NCI-H82 (cell line): ENCODE results near the gene ZNF425.
"Not testable (repeated sequence)": the region's sequence is repeated elsewhere in the genome, so short reads cannot be mapped to it uniquely, and the experiment has no call there.

Source experiments
- DNase-seq: peaks from one replicate; lab custom pipeline; 2025; lab: John Stamatoyannopoulos, UW

ZNF425 gene

DNA sequence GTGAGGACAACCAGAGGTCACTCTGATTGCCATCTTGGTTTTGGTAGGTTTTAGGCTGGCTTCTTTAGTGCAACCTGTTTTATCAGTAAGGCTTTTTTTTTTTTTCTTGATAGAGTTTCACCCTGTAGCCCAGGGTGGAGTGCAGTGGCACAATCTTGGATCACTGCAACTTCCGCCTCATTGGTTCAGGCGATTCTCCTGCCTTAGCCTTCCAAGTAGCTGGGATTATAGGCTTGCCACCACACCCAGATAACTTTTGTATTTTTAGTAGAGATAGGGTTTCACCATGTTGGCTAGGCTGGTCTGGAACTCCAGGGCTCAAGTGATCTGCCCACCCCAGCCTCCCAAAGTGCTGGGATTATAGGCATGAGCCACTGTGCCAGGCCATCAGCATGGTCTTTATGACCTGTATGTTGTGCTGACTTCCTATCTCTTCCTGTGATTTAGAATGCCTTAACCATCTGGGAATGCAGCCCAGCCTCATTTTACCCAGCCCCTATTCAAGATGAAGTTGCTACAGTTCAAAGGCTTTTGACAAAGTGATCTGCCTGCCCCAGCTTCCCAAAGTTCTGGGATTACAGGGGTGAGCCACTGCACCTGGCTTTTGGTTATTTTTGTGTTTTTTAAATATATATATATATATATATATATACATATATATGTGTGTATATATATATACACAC lies 7.0 kb upstream of the ZNF425 start:
- no peak for DNase-seq

DNA sequence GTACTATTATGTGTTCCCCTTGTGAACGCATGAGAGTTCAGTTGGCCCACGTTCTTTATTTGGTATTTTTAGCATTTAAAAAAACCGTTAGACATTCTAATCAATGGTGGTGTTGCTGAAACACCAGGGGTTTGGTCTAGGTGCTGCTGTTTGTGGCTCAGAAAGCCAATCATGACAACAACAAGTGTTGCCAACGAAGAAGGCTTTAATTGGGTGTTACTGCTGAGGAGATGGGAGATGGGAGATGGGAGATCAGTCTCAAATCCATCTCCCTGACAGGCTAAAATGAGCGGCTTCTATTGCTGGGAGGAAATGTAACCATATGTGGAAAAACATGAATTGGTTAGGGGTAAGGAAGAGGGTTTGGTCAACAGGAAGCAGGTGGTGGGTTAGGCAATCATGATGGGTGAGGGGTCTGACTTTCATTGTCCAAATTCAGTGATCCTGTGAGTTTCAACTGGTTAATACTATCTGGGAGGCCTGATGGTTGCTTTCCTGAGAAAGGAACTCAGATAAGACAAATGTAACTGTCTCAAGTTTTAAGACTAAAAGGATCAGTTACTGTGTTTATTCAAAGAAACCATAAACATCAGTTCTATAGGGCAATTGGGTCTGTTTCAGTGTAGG lies 4.6 kb upstream of the ZNF425 start:
- no peak for DNase-seq

DNA sequence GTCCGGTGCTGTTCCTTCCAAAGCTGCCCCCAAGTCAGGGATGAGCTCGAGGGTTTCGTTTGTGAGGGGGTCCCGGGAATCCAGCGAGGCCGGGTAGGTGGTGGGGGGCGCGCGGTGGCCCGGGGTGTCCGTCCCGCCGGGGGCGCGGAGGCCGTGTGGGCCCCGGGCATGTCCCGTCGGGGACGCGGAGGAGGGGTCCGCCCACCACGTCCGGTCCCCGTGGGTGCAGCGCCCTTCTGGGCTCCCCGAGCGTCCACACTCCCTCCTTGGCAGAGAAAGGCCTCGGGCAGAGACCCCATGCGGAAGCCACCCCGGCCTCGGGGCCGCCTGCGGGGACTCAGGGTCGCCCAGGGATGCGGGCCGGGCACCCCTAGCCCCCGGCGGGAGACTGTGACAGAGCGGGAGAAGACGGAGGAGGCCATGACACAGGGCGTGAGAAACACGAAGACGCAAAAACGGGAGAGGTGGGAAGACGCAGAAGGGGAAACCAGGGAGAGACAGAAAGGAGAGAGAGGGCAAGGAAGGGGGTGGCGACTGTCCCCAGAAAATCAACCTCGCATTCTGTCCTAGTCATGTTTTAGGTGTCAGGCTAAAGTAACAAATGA lies 640 bp upstream of the ZNF425 start:
- DNase-seq: peak; percentile 66

DNA sequence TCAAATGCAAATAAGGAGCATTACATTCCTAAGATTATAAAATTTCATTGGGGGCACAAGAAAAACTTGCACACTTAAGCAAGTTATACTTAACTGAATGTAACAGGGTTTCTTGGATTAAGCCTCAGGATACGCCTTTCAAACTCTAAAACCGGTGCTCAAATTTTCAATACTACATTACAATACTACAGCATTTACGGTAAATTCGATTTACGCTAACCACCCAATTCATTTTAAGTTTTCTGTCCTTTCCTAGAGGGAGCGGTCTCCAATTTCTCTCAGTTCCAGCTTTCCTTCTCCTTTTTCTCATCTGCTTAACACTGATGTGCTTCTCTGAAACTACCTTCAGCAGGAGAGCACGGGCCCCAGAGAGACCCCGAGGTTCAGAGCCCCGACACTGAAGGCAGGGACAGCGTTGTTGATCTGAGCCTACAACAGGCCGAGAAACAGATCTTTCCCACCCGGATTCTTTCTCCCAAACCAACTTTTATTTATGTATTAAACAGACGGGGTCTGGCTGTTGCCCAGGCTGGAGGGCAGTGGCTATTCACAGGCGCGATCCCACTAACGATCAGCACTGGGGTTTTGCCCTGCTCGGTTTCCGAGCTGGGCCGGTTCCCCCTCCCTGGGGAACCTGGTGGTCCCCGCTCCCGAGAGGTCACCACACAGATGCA lies 798 bp downstream of the ZNF425 start:
- peak; percentile 46 for DNase-seq

DNA sequence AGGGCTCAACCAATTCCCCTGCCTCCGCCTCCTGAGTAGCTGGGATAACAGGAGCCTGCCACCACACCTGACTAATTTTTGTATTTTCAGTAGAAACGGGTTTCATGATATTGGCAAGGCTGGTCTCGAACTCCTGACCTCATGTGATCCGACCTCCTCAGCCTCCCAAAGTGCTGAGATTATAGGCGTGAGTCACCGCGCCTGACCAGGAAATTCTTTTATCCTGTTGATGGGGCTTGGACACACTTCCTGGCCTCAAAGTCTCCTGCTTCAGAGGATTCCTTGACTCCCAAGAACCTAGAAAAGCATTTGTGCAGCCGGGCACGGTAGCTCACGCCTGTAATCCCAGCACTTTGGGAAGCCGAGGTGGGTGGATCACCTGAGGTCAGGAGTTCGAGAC lies 16.2 kb downstream of the ZNF425 start:
- no peak for DNase-seq

- DNase-seq: no peak
Observed at GRCh38 chr7:149104749-149105148, 21.4 kb downstream of the ZNF425 start.

GRCh38 chr7:149104214-149104613 lies 21.9 kb downstream of the ZNF425 start:
- no peak for DNase-seq

- no peak for DNase-seq
Observed at GRCh38 chr7:149103424-149103823, 22.7 kb downstream of the ZNF425 start.

DNA sequence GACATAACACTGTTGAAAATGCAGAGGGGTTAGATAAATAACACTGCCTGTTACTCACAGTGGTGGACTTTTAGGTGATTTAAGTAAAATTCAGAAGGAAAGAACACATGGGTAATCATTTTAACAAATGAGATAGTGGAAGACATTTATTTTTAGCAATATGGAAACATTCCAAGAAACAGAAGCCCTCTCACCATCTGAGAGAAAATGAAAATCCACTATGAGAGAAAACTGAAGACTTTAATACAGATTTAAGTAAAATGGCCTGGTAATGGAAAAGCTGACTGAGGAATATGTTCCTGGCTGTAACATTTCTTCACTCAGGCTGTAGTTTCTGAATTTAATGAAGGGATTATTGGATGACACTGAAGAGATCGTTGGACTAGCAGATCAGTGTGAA lies 23.5 kb downstream of the ZNF425 start:
- no peak for DNase-seq

DNA sequence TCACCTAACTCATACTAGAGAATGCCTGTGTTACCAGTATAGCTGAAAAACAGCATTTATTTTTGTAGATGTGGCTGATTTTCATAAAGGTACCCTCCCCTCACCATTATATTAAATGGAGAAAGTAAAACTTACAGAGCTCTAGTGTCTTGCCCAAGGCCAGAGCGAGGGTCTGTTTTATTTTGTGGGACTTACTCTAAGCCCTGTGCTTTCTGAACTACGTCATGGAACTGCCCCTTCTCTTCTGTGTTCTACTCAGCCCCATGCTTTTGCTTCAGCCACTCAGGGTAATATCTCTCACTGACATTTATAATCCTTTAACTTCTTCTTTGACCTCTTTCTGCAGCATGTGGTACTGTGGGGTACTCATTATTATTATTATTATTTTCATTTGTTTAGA lies 25.3 kb downstream of the ZNF425 start:
- DNase-seq: no peak

DNA sequence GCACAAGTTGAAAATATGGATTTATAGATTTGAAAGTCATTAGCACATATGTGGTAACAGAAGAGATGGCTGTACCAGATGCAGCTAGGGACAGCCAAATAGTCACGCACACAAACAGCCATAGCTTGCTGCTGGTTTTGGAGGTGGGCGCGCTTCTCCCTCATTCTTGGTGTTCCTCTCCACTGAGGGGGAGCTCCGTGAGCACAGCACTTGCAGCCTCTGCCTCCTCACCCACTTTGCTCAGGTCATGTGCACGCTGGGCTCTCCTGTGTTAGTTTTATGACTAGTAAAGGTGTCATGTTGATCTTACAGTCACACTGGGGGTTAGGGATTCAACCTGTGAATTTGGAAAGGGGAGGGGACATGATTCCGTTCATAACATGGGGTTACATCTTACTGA lies 27.1 kb downstream of the ZNF425 start:
- DNase-seq: no peak

DNA sequence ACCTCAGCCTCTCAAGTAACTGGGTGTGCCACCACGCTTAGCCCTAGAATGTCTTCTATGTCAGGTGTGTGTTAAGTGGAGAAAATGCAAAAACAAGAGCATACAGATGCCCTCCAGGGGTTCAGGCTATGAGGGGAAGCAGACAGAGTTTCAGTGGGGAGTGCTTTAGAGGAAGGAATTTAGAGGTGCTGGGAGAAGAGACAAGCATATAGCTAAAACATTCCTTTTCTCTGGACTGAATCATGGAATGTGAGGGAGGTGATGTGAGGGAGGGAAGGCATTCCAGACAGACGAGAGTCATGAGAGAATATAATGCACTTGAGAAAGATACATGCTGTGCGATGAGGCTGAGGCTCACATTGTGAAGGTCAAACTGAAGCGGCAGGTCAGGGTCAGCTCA lies 29.0 kb downstream of the ZNF425 start:
- DNase-seq: no peak

DNA sequence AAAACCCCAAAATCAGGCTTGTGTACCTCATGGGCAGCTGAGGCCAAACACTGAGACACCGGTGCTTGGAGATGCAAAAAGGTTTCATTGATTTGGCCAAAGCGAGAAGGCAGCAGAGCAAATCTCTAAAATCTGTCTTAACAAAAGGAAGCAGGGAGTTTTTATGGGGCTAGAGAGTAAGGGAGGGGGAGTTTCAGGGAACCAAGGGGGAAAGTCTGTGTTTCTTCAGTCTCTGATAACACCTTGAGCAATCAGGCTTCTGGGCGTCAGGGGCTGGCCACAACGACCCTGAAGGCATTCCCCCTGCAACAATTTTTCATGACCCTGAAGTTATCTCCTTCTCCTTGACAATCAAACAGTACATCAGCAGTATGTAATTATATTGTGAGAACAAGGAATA lies 32.9 kb downstream of the ZNF425 start:
- no peak for DNase-seq

GRCh38 chr7:149092244-149092643 lies 33.9 kb downstream of the ZNF425 start:
- not testable (repeated sequence) for DNase-seq

DNA sequence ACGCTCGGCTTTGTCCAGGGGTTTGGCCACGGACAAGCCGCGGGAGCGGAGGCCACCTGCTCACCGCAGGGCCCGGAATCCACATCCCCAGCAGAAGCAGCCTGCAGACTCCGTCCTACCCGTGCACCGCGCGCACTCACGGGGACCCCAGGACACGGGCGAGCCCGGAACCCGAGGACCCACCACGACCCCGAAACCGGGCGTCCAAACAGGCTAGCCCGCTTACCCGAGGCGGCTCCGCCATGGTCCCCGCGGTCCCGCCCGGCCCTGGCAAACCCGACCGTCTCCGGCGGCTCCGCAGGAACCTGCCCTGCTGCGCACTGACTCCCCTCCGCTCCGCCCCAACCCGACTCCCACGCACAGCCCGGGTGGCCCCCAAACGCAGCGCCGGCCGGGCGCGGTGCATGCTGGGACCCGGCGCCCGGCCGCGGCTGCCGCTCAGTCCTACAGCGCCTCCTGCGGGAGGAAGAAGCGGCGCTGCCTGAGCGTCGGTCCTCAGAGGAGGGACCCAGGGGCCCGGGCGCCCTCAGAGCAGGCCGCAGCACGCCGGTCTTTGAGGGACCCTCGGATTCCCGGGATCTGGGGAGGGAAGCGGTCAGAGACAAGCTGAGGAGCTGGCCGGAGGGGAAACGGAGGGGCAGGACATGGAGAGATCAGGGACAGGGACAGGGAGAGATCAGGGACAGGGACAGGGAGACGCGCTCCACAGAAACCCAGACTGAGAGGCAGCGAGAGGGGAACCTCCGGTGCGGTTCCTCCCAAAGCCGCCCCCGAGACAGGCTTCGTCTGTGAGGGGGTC lies 35.5 kb downstream of the ZNF425 start, which contains the start of gene ZNF786:
TSS of gene ZNF786 (minus strand) at position 322 of the 799 bp plus-strand sequence. CDS start at position 244, 78 bp downstream.
- peak; percentile 91 for DNase-seq

DNA sequence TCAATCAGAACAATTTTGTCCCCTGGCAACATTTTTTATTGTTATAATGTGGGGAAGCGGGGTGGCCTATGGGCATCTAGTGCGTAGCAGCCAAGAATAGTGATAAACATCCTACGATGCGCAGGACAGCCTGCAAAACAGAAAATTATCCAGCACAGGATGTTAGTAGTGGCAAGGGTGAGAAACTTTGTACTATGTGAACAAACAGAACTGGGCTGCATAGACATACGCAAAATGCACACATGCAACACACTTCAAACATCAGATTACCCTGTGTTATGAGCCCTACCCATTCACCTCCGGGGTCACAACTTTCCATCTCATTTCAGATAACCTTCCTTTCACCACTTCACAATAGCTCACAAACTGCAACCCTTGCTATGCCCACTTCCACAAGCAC lies 38.7 kb downstream of the ZNF425 start:
- no peak for DNase-seq

- DNase-seq: no peak
Observed at GRCh38 chr7:149085866-149086265, 40.3 kb downstream of the ZNF425 start.

DNA sequence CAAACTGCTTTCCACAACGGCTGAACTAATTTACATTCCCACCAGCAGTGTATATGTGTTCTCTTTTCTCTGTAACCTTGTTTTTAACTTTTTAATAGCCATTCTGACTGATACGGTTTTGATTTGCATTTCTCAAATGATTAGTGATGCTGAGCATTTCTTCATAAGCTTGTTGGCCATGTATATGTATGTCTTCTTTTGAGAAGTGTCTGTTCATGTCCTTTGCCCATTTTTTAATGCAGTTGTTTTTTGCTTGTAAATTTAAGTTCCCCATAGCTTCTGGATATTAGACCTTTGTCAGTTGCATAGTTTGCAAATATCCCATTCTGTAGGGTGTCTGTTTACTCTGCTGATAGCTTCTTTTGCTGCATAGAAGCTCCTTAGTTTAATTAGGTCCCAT lies 41.7 kb downstream of the ZNF425 start:
- no peak for DNase-seq

DNA sequence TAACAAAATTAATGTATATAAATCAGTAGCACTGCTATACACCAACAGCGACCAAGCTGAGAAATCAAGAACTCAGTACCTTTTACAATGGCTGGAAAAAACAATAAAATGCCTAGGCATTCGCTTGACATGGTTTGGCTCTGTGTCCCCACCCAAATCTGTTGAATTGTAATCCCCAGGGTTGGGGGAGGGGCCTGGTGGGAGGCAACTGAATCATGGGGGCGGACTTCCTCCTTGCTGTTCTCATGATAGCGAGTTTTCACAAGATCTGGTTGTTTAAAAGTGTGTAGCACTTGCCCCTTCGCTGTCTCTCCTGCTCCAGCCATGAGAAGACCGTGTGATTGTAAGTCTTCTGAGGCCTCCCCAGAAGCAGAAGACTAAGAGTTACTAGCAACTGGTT lies 44.2 kb downstream of the ZNF425 start:
- peak; percentile 14 for DNase-seq

GRCh38 chr7:149077594-149077993 lies 48.5 kb downstream of the ZNF425 start:
- no peak for DNase-seq

GRCh38 chr7:149075286-149075685 lies 50.8 kb downstream of the ZNF425 start:
- no peak for DNase-seq
